A673 (cell line): ENCODE data around the gene MYBPC3.

Experiments used
- CTCF ChIP-seq: fragments of 300-800, 200-600 bp; sonication (generic); conservative IDR thresholded peaks from 2 replicates; pipeline ENCODE4 v1.5.1; 2017; ENCODE audit warnings: low read depth, mild to moderate bottlenecking, antibody characterized with exemption, low read length, moderate library complexity, mixed read lengths
- EZH2 ChIP-seq: fragments of 200-600 bp; sonication (generic); IDR thresholded peaks from 2 replicates; pipeline ENCODE4 v1.6.1; 2017; ENCODE audit warnings: borderline replicate concordance, low read depth, mild to moderate bottlenecking, mixed read lengths, antibody characterized with exemption, low read length; ENCODE audit not compliant: poor library complexity, severe bottlenecking

DNA sequence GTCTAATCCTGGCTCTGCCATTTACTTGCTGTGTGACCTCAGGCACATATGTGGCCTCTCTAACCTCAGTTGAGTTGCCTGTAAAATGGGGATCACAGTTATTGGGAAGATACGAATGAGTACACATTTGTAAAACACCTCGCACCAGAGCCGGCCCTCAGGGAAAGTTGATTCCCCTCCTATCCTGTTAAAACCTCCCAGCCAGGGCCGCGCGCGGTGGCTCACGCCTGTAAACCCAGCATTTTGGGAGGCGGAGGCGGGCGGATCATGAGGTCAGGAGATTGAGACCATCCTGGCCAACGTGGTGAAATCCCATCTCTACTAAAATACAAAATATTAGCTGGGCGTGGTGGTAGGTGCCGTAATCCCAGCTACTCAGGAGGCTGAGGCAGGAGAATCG lies 7.8 kb upstream of the MYBPC3 start:
- TF ChIP-seq CTCF (no peak), EZH2 (no peak)
